HG03025 (cell line): ENCODE results near the gene PUS3.

Experiments used
- ATAC-seq: cut with Tn5 transposase; IDR thresholded peaks from one replicate; pipeline ENCODE4 v1.9.1; 2021; ENCODE audit warnings: mild to moderate bottlenecking, moderate library complexity; ENCODE audit not compliant: unreplicated experiment, low FRiP score

PUS3 gene

GRCh38 chr11:125941619-125942611 is 38.9 kb upstream of the PUS3 start:
- ATAC-seq, result no peak

- ATAC-seq, result no peak
These were observed 38.2 kb upstream of the PUS3 start for GRCh38 chr11:125941267-125941618.

DNA sequence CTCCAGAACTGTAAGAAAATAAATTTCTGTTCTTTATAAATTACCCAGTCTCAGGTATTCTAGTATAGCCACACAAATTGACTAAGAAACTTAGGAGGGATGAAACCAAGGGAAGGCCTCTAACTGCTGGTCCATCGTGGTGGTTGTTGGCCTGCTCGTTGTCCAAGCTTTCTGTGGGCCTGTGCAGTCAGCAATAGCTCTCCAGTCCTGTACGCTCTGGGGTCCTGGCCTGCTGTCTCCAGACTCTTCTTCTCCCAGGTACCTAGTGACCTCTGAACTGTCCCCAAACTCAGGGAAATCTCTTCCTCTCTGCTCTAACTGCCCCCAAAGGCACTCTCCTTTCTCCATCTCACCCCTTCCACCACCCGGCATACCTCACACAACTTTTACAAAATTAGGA is 37.1 kb upstream of the PUS3 start:
- no peak for ATAC-seq

DNA sequence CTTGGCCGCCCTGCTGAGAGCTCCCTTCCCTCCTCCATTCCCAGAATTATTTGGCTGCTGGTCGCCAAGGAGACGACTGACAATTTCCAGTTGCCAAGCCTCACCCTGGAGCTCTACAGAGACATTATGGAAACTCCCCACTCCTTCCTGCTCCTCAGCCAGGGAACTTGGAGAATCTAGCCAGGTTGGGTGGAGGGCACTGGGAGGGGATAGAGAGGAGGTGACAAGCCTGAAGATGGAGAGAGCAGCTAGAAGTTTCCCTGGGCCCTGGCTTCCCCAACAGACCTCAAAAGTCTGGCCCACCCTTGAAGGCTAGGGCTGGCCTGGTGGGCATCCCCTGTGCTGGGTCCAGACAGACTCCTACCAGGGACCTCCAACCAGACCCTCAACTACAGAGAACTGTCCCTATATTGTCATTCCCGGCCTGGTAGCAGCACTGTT is 36.1 kb upstream of the PUS3 start:
- ATAC-seq, result no peak

DNA sequence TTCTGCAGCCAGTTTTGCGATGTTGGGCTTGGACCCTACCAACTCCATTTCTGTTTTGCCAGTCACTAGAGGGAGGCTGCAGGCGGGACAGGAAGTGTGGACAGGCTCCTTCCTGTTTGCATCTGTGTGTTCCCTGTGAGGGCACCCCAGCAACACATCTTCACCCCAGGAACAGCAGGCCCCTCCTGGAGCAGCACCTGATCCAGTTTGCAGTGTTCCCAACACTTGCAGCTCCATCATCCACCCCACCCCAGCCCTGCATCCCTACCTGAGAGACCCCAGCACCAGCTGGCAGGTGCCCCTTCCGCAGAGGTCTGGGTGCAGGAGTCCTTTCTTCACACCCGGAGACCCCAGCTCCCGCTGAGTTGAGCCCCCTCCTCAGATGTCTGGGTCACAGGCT is 35.4 kb upstream of the PUS3 start:
- no peak for ATAC-seq

- ATAC-seq, result no peak
These were observed 32.7 kb upstream of the PUS3 start for GRCh38 chr11:125935618-125936199.

- ATAC-seq, result no peak
These were observed 32.0 kb upstream of the PUS3 start for GRCh38 chr11:125935056-125935455.

GRCh38 chr11:125934473-125934872 is 31.5 kb upstream of the PUS3 start:
- no peak for ATAC-seq

GRCh38 chr11:125933030-125933813 is 30.2 kb upstream of the PUS3 start:
- no peak for ATAC-seq

- no peak for ATAC-seq
These were observed 29.3 kb upstream of the PUS3 start for GRCh38 chr11:125932301-125932700.

DNA sequence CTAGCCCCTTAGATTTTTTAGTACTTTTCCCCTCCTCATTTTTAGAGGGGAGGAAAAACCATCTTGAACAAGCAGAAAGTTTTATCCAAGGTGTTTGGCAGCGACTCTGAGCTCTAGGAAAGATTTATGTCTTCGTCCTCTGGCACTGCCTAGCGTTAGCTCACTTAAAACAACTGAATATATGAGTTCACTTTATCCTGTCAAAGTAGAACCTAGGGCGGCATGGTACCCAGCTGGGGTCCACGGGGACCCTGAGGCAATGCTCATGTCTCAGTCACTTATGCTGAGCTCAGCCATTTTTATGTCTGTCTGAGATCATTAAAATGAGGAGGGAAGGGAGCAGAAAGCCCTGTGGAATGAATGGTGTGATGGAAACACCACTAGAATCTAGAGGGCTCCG is 28.7 kb upstream of the PUS3 start:
- no peak for ATAC-seq

- no peak for ATAC-seq
These were observed 28.1 kb upstream of the PUS3 start for GRCh38 chr11:125931116-125931515.

DNA sequence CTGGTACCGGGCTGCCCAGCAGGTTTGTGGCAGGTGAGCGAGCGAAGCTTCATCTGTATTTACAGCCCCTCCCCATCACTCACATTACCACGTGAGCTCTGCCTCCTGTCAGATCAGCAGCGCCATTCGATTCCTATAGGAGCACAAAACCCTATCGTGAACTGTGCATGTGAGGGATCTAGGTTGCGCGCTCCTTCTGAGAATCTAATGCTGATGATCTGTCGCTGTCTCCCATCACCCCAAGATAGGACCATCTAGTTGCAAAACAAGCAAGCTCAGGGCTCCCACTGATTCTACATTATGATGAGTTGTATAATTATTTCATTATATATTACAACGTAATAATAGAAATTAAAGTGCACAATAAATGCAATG is 27.1 kb upstream of the PUS3 start:
- ATAC-seq, result no peak

DNA sequence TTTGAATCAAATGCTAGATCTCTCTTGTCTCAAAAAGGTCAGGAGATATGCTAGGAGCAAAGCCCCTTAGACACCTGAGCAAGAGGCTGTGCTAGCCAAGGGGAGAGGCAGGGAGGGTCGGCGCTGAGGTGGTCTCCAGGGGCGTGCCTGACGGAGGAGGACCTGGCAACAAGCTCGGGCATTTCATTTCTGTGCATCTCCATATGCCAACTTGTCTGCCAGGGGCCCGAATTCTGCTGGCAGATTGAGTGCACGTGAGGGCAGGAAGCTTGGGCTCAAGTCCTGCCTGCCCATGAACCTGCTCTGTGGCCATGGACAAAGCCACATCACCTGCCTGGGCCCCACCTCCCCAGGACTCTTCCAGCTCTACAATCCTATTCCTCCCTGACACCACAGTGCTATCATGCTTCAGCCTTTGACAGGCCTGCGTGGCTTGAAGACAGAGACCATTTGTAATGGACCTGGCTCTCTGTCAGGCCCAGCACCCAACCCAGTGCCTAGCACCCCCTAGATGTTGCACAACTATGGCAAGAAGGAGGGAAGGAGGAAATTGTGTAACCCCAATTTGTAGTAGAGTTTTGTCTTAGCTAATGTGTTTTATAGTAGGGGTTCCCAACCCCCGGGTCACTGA is 26.6 kb upstream of the PUS3 start:
- no peak for ATAC-seq

DNA sequence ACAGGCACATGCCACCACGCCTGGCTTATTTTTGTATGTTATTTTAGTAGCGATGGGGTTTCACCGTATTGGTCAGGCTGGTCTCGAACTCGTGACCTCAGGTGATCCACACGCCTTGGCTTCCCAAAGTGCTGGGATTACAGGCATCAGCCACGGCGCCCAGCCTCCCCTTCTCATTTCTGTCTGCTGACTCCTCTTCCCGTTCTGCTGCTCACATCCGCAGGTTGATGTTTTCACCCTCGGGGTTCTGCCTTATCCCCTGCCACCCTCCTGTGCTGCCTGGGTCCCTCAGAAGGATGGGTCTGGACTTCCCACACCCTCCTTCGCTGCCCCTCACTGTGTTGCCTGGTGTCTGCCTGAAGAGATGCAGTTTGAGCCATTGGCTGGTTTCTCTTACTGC is 23.7 kb upstream of the PUS3 start:
- ATAC-seq, result no peak

- no peak for ATAC-seq
These were observed 22.8 kb upstream of the PUS3 start for GRCh38 chr11:125925804-125926203.

GRCh38 chr11:125925247-125925740 is 22.3 kb upstream of the PUS3 start:
- ATAC-seq, result no peak

DNA sequence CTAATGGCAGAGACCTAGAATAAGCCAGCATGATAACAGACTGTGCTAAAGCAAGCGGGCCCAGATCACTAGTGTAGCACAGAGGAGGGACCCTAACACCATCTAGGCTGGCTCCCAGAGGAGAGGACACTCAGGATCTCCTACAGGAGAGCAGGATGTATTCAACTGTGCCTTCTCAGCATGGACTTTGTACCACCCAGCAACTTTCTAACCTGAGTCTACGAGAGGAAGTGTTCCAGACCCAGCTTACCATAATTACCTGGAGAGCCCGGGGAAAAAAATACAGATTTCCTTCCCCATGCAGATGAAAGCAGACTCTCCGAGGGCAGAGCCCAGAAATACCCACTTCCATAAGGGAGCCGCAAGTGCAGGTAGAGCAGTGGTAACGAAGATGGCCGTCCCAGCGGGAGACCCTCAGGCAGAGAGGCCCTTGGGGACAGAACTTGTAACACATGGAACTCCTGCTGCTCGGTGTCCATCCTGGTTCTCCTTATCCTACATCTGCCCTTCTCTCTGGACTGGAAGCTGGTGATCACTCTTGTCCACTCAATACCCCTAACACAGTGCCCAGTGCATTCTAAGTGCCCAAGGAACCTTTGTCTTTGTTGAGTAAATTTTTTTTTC is 21.5 kb upstream of the PUS3 start:
- no peak for ATAC-seq

DNA sequence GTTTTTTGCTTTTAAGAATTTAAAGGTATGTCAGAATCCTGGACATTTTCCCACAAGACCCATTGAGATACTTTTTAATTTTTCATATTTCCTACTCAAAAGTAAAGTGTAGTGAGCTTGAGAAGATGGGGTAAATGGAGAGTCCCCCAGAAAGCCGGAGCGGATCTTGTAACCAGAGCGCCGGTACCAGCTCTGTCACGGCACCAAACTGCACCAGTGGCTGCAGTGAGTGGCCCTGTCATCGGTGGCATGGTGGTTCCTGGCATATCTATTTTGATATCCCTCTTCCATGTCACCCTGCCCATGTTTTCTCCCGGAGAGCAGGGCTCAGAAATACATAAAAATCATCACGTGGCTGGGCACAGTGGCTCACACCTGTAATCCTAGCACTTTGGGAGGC is 20.6 kb upstream of the PUS3 start:
- ATAC-seq, result no peak

- ATAC-seq, result no peak
These were observed 20.1 kb upstream of the PUS3 start for GRCh38 chr11:125923012-125923579.
